DND-41 (cell line): ENCODE data around the gene CCL28.

ENCODE experiments used
- CTCF ChIP-seq: IDR thresholded peaks from 2 replicates; pipeline ENCODE4 v1.5.1; 2012; ENCODE audit warnings: borderline replicate concordance, low read length, moderate library complexity, mild to moderate bottlenecking; ENCODE audit not compliant: poor library complexity, severe bottlenecking; ENCODE audit errors: extremely low read depth
- EZH2 ChIP-seq: IDR thresholded peaks from 3 replicates; pipeline ENCODE4 v1.6.1; 2012; ENCODE audit warnings: borderline replicate concordance, low read depth, mild to moderate bottlenecking, moderate library complexity, low read length, inconsistent platforms; ENCODE audit not compliant: severe bottlenecking

- TF ChIP-seq CTCF (no peak), EZH2 (no peak)
Observed at GRCh38 chr5:43335681-43336080, 76.5 kb downstream of the CCL28 start.
